Transverse colon (tissue), 4 donors: ENCODE results near the gene VMP1.

ENCODE experiments used
- CTCF ChIP-seq, 5 experiments: fragments of 200-600 bp in 3 of 5; fragments of 450-650 bp in 2 of 5; sonication (generic) in 3 of 5; IDR thresholded peaks; 1 replicate in 2 of 5; 2 replicates in 3 of 5; pipeline ENCODE4 v1.5.1; 2016 to 2017; ENCODE audit warnings: antibody characterized with exemption in 5 of 5, inconsistent platforms in 3 of 5, mild to moderate bottlenecking in 2 of 5, moderate library complexity in 1 of 5
- EP300 ChIP-seq: sonication (generic); formaldehyde crosslinking; IDR thresholded peaks from one replicate; pipeline ENCODE4 v1.6.1; 2017; ENCODE audit warnings: antibody characterized with exemption, low read depth
- POLR2A ChIP-seq: fragments of 450-650 bp; IDR thresholded peaks from one replicate; pipeline ENCODE4 v1.6.1; 2016; ENCODE audit warnings: antibody characterized with exemption, mild to moderate bottlenecking, moderate library complexity
- POLR2AphosphoS5 ChIP-seq, 3 donors: sonication (generic); formaldehyde crosslinking; IDR thresholded peaks; one replicate each; pipeline ENCODE4 v1.6.1; 2016; ENCODE audit warnings: antibody characterized with exemption in 3 of 3

- no peak for TF ChIP-seq CTCF (IDR thresholded peaks at IDR 0.05)
- no peak for TF ChIP-seq POLR2A
- no peak for TF ChIP-seq POLR2AphosphoS5 (IDR thresholded peaks at IDR 0.05)
- no peak for TF ChIP-seq EP300
Observed at GRCh38 chr17:59765038-59765437, 57.6 kb downstream of the VMP1 start.
